Measurements from ENCODE around the gene ULK4. TPM values are rescaled to one million over a fixed set of nuclear protein-coding genes. Genes with fewer than 3 reads are reported as not detected.

ULK4 gene
- total RNA-seq, 4 donors from 2014 or later: 2.0 to 3.0 (median 2.3) TPM

DNA sequence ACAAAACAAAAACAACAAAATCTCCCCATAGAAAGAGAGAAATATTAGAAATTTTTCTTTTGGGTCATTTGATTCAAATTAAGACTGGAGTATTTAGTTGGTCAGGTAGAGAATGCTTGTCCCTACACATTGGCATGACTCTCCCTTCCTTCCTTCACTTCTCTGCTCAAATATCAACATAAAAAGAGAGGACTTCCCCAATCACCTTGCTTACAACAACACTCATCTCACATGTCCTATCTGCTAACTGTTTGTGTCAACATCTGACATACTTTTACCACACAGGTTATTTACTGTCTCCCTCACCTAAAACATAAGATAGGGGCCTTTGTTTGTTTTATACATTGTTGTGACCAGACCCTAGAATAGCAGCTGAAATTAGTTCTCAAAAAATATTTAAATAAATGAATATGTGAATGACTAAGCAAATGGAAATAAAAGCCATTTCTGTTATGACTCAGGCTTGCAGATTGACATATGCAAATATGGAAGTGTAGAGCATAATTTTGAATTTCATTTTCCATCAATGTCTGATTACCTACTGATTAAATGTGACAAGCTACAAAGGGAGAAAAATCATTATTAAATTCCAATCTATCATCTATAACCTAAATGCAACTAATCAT is 457.8 kb downstream of the ULK4 start:
- Histone ChIP-seq H3K4me1 (no peaks in the 10 kb centered on the region), H3K4me3 (no peak overlapping the region), H3K9me3 (no peaks in the 10 kb centered on the region), H3K36me3 (no peaks in the 10 kb centered on the region), H3K27ac (no peak overlapping the region), H3K27me3 (no peaks in the 10 kb centered on the region)
- intact Hi-C loops (cut with DNase I; ENCODE audit: low total_unique reads) (no loop called here), in situ Hi-C loops (cut with MboI; ENCODE audit: low sequenced_read_pairs in 4 of 4) (no loop called here)
- DNase-seq (no peak), ATAC-seq (no peak)
- no peak for TF ChIP-seq POLR2A (IDR thresholded peaks at IDR 0.05)

DNA sequence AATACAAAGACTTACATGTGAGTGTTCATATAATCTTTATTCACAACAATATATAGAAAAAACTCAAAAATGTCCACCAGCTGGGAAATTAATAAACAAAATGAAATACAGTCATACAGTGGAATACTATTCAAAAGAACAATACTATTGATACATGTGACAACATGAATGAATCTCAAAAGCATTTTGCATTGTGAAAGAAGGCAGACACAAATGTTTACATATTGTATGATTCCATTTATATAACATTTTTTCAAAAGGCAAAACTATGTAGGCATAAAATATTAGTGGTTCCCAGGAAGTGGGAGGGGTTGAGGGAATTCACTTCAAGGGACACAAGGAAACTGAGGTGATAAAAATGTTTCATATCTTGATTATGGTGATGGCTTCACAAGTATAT is 459.4 kb downstream of the ULK4 start:
- Histone ChIP-seq H3K27me3 (no peaks in the 10 kb centered on the region), H3K27ac (no peak overlapping the region), H3K36me3 (no peaks in the 10 kb centered on the region), H3K4me3 (no peak overlapping the region), H3K9me3 (no peaks in the 10 kb centered on the region), H3K4me1 (no peaks in the 10 kb centered on the region)
- no peak for TF ChIP-seq POLR2A (IDR thresholded peaks at IDR 0.05)
- TF ChIP-seq, protein P1, sequence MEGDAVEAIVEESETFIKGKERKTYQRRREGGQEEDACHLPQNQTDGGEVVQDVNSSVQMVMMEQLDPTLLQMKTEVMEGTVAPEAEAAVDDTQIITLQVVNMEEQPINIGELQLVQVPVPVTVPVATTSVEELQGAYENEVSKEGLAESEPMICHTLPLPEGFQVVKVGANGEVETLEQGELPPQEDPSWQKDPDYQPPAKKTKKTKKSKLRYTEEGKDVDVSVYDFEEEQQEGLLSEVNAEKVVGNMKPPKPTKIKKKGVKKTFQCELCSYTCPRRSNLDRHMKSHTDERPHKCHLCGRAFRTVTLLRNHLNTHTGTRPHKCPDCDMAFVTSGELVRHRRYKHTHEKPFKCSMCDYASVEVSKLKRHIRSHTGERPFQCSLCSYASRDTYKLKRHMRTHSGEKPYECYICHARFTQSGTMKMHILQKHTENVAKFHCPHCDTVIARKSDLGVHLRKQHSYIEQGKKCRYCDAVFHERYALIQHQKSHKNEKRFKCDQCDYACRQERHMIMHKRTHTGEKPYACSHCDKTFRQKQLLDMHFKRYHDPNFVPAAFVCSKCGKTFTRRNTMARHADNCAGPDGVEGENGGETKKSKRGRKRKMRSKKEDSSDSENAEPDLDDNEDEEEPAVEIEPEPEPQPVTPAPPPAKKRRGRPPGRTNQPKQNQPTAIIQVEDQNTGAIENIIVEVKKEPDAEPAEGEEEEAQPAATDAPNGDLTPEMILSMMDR (IDR thresholded peaks at IDR 0.05 in 4 of 5, conservative IDR thresholded peaks at IDR 0.05 in 1 of 5): no peak
- in situ Hi-C loops (cut with MboI; ENCODE audit: low sequenced_read_pairs in 4 of 4) (no loop called here), intact Hi-C loops (cut with DNase I; ENCODE audit: low total_unique reads) (no loop called here)
- no peak for DNase-seq
- ATAC-seq: no peak

DNA sequence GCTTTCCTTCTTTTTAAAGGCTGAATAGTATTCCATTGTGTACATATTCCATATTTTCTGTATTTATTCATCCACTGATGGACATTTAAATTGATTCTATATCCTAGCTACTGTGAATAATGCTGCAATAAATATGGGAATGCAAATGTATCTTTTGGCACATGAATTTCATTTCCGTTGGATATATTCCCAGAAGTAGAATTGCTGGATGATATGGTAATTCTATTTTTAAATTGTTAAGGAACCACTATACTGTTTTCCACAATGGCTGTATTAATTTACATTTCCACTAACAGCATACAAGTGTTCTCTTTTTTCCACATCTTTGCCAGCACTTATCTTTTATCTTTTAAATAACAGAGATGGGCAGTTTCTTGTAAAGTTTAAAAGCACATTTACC is 459.9 kb downstream of the ULK4 start:
- intact Hi-C loops (cut with DNase I; ENCODE audit: low total_unique reads) (no loop called here), in situ Hi-C loops (cut with MboI; ENCODE audit: low sequenced_read_pairs in 4 of 4) (no loop called here)
- no peaks in the 10 kb centered on the region for H3K4me1 ChIP-seq
- H3K9me3 ChIP-seq: no peaks in the 10 kb centered on the region
- ATAC-seq: no peak
- H3K36me3 ChIP-seq: no peaks in the 10 kb centered on the region
- H3K4me3 ChIP-seq: no peak overlapping the region
- no peak for DNase-seq
- no peaks in the 10 kb centered on the region for H3K27me3 ChIP-seq
- TF ChIP-seq, protein P1 (IDR thresholded peaks at IDR 0.05 in 4 of 5, conservative IDR thresholded peaks at IDR 0.05 in 1 of 5): no peak
- no peak for TF ChIP-seq POLR2A (IDR thresholded peaks at IDR 0.05)
- H3K27ac ChIP-seq: no peak overlapping the region

DNA sequence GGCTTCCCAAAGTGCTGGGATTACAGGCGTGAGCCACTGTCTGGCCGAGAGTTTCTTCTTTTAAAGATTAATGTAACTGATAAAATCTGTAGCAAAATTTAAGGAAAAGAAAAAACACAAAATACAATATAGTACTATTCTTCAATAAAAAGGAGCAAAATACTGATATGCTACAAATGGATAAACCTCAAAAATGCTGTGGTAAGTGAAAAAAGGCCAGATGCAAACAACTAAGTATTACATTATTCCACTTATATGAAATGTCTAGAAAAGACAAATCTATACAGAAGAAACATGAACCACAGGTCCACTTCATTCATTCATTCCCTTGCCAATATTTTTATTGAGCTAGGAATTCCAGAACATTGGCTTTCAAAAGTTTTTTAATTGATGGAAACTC is 463.1 kb downstream of the ULK4 start:
- H3K27ac ChIP-seq: no peak overlapping the region
- DNase-seq (no peak), ATAC-seq (no peak)
- H3K27me3 ChIP-seq: no peaks in the 10 kb centered on the region
- H3K9me3 ChIP-seq: no peaks in the 10 kb centered on the region
- in situ Hi-C loops (cut with MboI; ENCODE audit: low sequenced_read_pairs in 4 of 4) (no loop called here), intact Hi-C loops (cut with DNase I; ENCODE audit: low total_unique reads) (no loop called here)
- TF ChIP-seq POLR2A (IDR thresholded peaks at IDR 0.05): no peak
- TF ChIP-seq, protein P1 (IDR thresholded peaks at IDR 0.05 in 4 of 5, conservative IDR thresholded peaks at IDR 0.05 in 1 of 5): no peak
- H3K4me1 ChIP-seq: no peaks in the 10 kb centered on the region
- H3K4me3 ChIP-seq: no peak overlapping the region
- H3K36me3 ChIP-seq: no peaks in the 10 kb centered on the region

DNA sequence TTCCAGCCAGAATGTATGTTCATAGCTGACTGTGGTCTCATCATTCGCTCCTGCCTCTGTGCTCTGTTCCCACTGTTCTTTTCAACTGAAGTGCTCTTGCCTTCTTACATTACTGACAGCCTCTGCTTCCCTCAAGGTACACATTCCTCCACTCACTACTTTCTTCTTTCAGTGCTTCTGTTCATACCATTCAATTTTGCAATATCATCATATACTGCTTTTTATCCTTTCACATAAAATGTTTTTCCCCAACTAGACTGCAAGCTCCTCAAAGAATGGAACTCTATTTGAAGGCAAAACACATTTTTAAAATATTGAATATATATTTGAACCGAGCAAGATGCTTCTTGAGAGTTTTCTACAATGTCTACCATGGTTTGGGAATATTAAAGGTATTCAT is 471.5 kb downstream of the ULK4 start:
- DNase-seq (no peak), ATAC-seq (no peak)
- no peak overlapping the region for H3K27ac ChIP-seq
- H3K9me3 ChIP-seq: no peaks in the 10 kb centered on the region
- H3K4me3 ChIP-seq: no peak overlapping the region
- in situ Hi-C loops (cut with MboI; ENCODE audit: low sequenced_read_pairs in 4 of 4): no loop called here
- TF ChIP-seq POLR2A (IDR thresholded peaks at IDR 0.05): no peak
- TF ChIP-seq, protein P1 (IDR thresholded peaks at IDR 0.05 in 4 of 5, conservative IDR thresholded peaks at IDR 0.05 in 1 of 5): no peak
- H3K27me3 ChIP-seq: no peaks in the 10 kb centered on the region
- H3K36me3 ChIP-seq: no peaks in the 10 kb centered on the region
- intact Hi-C loops (cut with DNase I; ENCODE audit: low total_unique reads): no loop called here
- H3K4me1 ChIP-seq: no peaks in the 10 kb centered on the region

Data from gastrocnemius medialis (tissue), 4 donors.